Neural progenitor cell (in vitro differentiated cells): ENCODE measurements around the gene SPRED3. TPM values are rescaled to one million over a fixed set of nuclear protein-coding genes. Genes with fewer than 3 reads are reported as not detected.

ENCODE experiments used
- DNase-seq: peaks from one replicate; pipeline ENCODE4 v3.0.0-alpha.2; 2016; ENCODE audit warnings: low spot score
- H2AFZ ChIP-seq: fragments of 200-600 bp; sonication (generic); replicated peaks from 2 replicates; pipeline ENCODE4 v1.6.1; 2016; ENCODE audit warnings: antibody characterized with exemption
- H3F3A ChIP-seq: fragments of 200-600 bp; sonication (generic); 2 replicates; pipeline ENCODE4 v1.6.1; 2016; ENCODE audit warnings: antibody characterized with exemption, low read depth
- H3K27ac ChIP-seq: fragments of 200-600 bp; sonication (generic); 2 replicates; pipeline ENCODE4 v1.5.1; 2016; ENCODE audit warnings: mild to moderate bottlenecking
- H3K27me3 ChIP-seq: fragments of 200-600 bp; sonication (generic); 2 replicates; pipeline ENCODE4 v1.6.1; 2016; ENCODE audit warnings: mild to moderate bottlenecking, moderate library complexity
- H3K36me3 ChIP-seq: fragments of 200-600 bp; sonication (generic); 2 replicates; pipeline ENCODE4 v1.5.1; 2016
- H3K4me1 ChIP-seq: fragments of 200-600 bp; sonication (generic); 2 replicates; pipeline ENCODE4 v1.6.1; 2016; ENCODE audit warnings: mixed run types
- H3K4me2 ChIP-seq: fragments of 200-600 bp; sonication (generic); 2 replicates; pipeline ENCODE4 v1.6.1; 2016
- H3K4me3 ChIP-seq: fragments of 200-600 bp; sonication (generic); 2 replicates; pipeline ENCODE4 v1.5.1; 2016
- H3K79me2 ChIP-seq: fragments of 200-600 bp; sonication (generic); 2 replicates; pipeline ENCODE4 v1.6.1; 2016; ENCODE audit warnings: low read depth
- H3K9ac ChIP-seq: fragments of 200-600 bp; sonication (generic); 2 replicates; pipeline ENCODE4 v1.6.1; 2016
- H3K9me3 ChIP-seq: fragments of 200-600 bp; sonication (generic); 2 replicates; pipeline ENCODE4 v1.5.1; 2016; ENCODE audit warnings: low read depth
- H4K20me1 ChIP-seq: fragments of 200-600 bp; sonication (generic); 2 replicates; pipeline ENCODE4 v1.6.1; 2016; ENCODE audit warnings: low read depth
- H3K27ac Mint-ChIP-seq: 3 replicates; pipeline ENCODE4 v1.8.0; 2021; ENCODE audit warnings: mixed read lengths
- H3K27me3 Mint-ChIP-seq: 2 replicates; pipeline ENCODE4 v1.8.0; 2022; ENCODE audit warnings: low read depth, mild to moderate bottlenecking, inconsistent platforms, moderate library complexity, mixed read lengths; ENCODE audit not compliant: insufficient read depth
- H3K36me3 Mint-ChIP-seq: 3 replicates; pipeline ENCODE4 v1.8.0; 2021; ENCODE audit warnings: mixed read lengths
- H3K4me1 Mint-ChIP-seq: 3 replicates; pipeline ENCODE4 v1.8.0; 2021; ENCODE audit warnings: mixed read lengths
- H3K4me3 Mint-ChIP-seq: 3 replicates; pipeline ENCODE4 v1.8.0; 2021; ENCODE audit warnings: mild to moderate bottlenecking, moderate library complexity, mixed read lengths
- H3K9me3 Mint-ChIP-seq: 3 replicates; pipeline ENCODE4 v1.8.0; 2020; ENCODE audit warnings: mixed read lengths
- CTCF ChIP-seq: fragments of 200-600 bp; sonication (generic); IDR thresholded peaks from 2 replicates; pipeline ENCODE4 v1.5.1; 2017; ENCODE audit warnings: antibody characterized with exemption, mild to moderate bottlenecking
- EZH2 ChIP-seq: fragments of 200-600 bp; sonication (generic); IDR thresholded peaks from 2 replicates; pipeline ENCODE4 v1.6.1; 2017; ENCODE audit warnings: antibody characterized with exemption, mild to moderate bottlenecking, moderate library complexity
- EZH2phosphoT487 ChIP-seq: fragments of 200-600 bp; sonication (generic); IDR thresholded peaks from 2 replicates; pipeline ENCODE4 v1.6.1; 2017; ENCODE audit warnings: antibody characterized with exemption
- total RNA-seq: library from RNA; depleted of rRNA; stranded (reverse); fragments of >200 nt; gene quantifications from 2 replicates; pipeline ENCODE4 v1.2.3, GENCODE V29; 2015; ENCODE audit warnings: low replicate concordance

The SPRED3 gene
- total RNA-seq, 1 donor from 2014 or later, result 0.99 TPM

- H3K4me3 Mint-ChIP-seq, result no peak overlapping the region
- H3K27ac Mint-ChIP-seq, result no peak overlapping the region
- H3K27me3 ChIP-seq, result peaks cover 28% of the 10 kb centered on the region
- no peak overlapping the region for H3K27ac ChIP-seq
- peaks cover 8% of the 10 kb centered on the region for H3K27me3 Mint-ChIP-seq
- no peaks in the 10 kb centered on the region for H3K36me3 ChIP-seq
- H3K4me1 Mint-ChIP-seq, result peaks cover 17% of the 10 kb centered on the region
- peaks cover 4% of the 10 kb centered on the region for H3K4me1 ChIP-seq
- peak overlapping the region; percentile 31 for H3K4me3 ChIP-seq
- peak overlapping the region; percentile 65 for H3K4me2 ChIP-seq
- no peak overlapping the region for H2AFZ ChIP-seq
- H3K79me2 ChIP-seq, result no peaks in the 10 kb centered on the region
- TF ChIP-seq CTCF (no peak), EZH2phosphoT487 (no peak), EZH2 (no peak)
- no peaks in the 10 kb centered on the region for H3K9me3 ChIP-seq
- H3K9ac ChIP-seq, result no peak overlapping the region
- H3K36me3 Mint-ChIP-seq, result peaks cover 30% of the 10 kb centered on the region
- H3F3A ChIP-seq, result peaks cover 8% of the 10 kb centered on the region
- peak; percentile 86 for DNase-seq
- peaks cover 7% of the 10 kb centered on the region for H3K9me3 Mint-ChIP-seq
- peaks cover 6% of the 10 kb centered on the region for H4K20me1 ChIP-seq
Observed at GRCh38 chr19:38394488-38394887, 6.0 kb downstream of the SPRED3 start.

GRCh38 chr19:38395381-38396114 lies 7.1 kb downstream of the SPRED3 start:
- H3K27me3 Mint-ChIP-seq, result peaks cover 10% of the 10 kb centered on the region
- H3K36me3 Mint-ChIP-seq, result peaks cover 30% of the 10 kb centered on the region

GRCh38 chr19:38399081-38399480 lies 10.6 kb downstream of the SPRED3 start:
- TF ChIP-seq EZH2phosphoT487, result no peak
- TF ChIP-seq CTCF, result no peak
- no peak for TF ChIP-seq EZH2
- H3K4me2 ChIP-seq, result no peak overlapping the region
- Mint-ChIP-seq H3K4me3 (no peak overlapping the region), H3K36me3 (peaks cover 14% of the 10 kb centered on the region), H3K27me3 (peaks cover 13% of the 10 kb centered on the region), H3K4me1 (peaks cover 3% of the 10 kb centered on the region), H3K9me3 (peaks cover 7% of the 10 kb centered on the region), H3K27ac (no peak overlapping the region)
- H3K36me3 ChIP-seq, result no peaks in the 10 kb centered on the region
- H3F3A ChIP-seq, result peaks cover 10% of the 10 kb centered on the region
- H3K27me3 ChIP-seq, result peaks cover 48% of the 10 kb centered on the region
- no peaks in the 10 kb centered on the region for H3K9me3 ChIP-seq
- H4K20me1 ChIP-seq, result no peaks in the 10 kb centered on the region
- no peaks in the 10 kb centered on the region for H3K4me1 ChIP-seq
- no peaks in the 10 kb centered on the region for H3K79me2 ChIP-seq
- no peak overlapping the region for H3K4me3 ChIP-seq
- H2AFZ ChIP-seq, result no peak overlapping the region
- DNase-seq, result no peak
- no peak overlapping the region for H3K9ac ChIP-seq
- no peak overlapping the region for H3K27ac ChIP-seq

More at GRCh38 chr19:38395381-38396114, 7.1 kb downstream of the SPRED3 start:
- H3K4me3 ChIP-seq, result no peak overlapping the region
- no peaks in the 10 kb centered on the region for H3K9me3 ChIP-seq
- H2AFZ ChIP-seq, result no peak overlapping the region
- no peak overlapping the region for H3K9ac ChIP-seq
- no peaks in the 10 kb centered on the region for H3K4me1 ChIP-seq
- no peaks in the 10 kb centered on the region for H3K79me2 ChIP-seq
- peaks cover 7% of the 10 kb centered on the region for H3K9me3 Mint-ChIP-seq
- H3K4me3 Mint-ChIP-seq, result no peak overlapping the region
- H3K36me3 ChIP-seq, result no peaks in the 10 kb centered on the region
- no peak overlapping the region for H3K27ac Mint-ChIP-seq
- TF ChIP-seq CTCF (no peak), EZH2 (no peak), EZH2phosphoT487 (no peak)
- peaks cover 13% of the 10 kb centered on the region for H3K4me1 Mint-ChIP-seq
- H4K20me1 ChIP-seq, result no peaks in the 10 kb centered on the region
- peaks cover 28% of the 10 kb centered on the region for H3K27me3 ChIP-seq
- peak; percentile 1 for DNase-seq
- no peak overlapping the region for H3K4me2 ChIP-seq
- H3K27ac ChIP-seq, result no peak overlapping the region
- peaks cover 8% of the 10 kb centered on the region for H3F3A ChIP-seq
